NCI-H345 treated with DMSO at 0.1 percent for 48 hours (cell line): ENCODE data around the gene MYO1E.
"Not testable (repeated sequence)": the region's sequence is repeated elsewhere in the genome, so short reads cannot be mapped to it uniquely, and the experiment has no call there.

ENCODE experiments used
- DNase-seq: peaks from one replicate; lab custom pipeline; 2025; ENCODE audit not compliant: unreplicated experiment; lab: John Stamatoyannopoulos, UW

The MYO1E gene

GRCh38 chr15:59388670-59389069 lies 16.0 kb upstream of the MYO1E start:
- DNase-seq = no peak

GRCh38 chr15:59387196-59387878 lies 14.7 kb upstream of the MYO1E start:
- not testable (repeated sequence) for DNase-seq

DNA sequence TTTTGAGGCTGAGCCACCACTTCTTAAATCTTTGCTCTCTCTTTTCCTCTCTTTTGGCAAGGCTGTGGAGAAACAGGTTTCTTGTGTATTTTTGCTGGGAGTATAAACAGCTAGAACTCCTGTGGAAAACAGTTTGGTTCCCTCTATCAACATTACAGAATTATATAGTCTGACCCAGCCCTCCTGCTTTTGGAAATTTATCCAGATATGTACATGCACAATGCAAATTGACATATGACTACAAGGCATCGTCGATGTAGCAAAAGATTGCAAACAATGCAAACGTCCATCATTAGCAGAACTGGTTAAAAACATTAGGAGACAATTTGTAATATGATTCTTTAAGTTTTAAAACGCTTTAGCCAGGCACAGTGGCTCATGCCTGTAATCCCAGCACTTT lies 12.5 kb upstream of the MYO1E start:
- DNase-seq = no peak

- DNase-seq = no peak
These were observed 11.8 kb upstream of the MYO1E start for GRCh38 chr15:59384507-59384906.

GRCh38 chr15:59380902-59381610 lies 8.4 kb upstream of the MYO1E start:
- no peak for DNase-seq

- DNase-seq = no peak
These were observed 6.9 kb upstream of the MYO1E start for GRCh38 chr15:59379531-59379930.

DNA sequence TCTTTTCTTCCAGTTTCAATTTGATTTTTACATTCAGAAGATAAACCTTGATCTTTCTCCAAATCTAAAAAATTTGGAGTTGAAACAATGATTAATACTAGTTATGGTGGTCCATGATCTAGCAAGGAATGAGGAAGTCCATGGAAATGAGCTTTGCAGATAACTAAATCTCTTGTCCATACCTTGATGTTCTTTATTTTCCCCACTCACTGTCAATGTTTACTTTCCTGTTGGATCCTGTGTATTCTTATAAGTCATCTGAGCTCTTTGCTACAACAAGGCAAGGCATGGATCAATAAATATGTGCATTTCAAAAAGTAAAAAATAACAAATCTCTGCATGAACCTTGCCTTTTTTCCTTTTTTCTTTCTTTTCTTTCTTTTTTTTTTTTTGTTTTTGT lies 6.2 kb upstream of the MYO1E start:
- no peak for DNase-seq

- DNase-seq = no peak
These were observed 5.3 kb upstream of the MYO1E start for GRCh38 chr15:59377924-59378323.

GRCh38 chr15:59376733-59377132 lies 4.1 kb upstream of the MYO1E start:
- no peak for DNase-seq

DNA sequence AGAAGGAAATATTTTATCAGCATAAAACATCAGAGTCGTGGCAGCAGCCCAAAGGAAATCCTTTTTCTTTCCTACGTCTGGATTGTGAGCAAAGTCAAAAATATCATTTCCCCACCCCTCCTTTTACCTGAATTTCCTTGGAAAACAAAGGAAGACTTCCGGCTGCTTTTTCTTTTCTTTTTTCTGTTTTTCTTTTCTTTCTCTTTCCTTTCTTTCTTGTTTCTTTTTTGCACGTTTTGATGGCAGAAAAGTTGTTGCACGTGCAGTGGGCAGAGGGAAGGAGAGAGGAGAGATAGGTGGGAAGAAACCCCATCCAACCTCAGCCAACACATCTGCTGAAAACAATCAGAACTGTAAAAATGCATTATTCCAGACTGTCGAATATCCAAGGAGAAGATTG lies 544 bp upstream of the MYO1E start:
- DNase-seq = no peak

DNA sequence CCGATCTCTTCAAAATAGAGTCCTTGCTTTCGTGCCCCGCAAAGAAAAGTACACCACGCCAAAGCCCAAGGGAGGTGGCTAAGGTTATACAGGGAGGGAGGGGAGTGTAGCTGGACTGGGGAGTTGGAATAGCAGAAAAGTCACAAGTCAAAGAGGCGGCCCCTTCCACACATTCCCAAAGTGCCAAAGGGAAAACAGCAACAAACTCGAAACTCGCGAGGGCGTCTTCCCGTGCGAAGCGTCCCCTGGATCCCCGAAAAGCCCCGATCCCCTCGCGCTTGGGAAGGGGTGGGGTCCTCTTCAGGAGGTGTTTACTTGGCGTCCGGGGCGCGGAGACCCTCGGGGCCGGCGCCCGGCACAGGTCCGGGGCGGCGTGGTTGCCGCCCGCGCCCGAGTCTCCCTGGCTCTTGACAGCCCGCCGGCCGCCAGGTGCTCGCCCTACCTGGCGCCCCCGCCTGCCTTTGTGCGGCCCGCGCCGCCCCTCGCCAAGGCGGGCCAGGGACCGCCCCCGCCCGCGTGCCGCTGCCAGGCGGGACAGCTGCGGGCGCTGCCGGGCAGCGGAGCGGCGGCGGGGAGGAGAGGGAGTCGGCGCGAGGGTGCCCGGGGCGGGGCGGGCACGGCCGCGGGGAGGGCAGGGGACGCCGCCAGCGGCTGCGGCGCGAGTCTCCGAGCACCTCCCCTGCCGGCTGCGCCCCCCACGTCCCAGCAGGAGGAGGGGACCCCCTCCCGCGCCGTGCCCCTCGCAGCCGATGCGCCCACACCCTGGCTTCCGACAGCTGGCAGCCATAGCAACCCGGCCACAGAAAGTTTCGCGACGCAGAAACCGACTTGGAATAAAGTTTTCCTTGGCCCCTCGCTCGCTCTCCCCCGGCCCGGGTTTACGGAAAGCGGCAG lies 966 bp downstream of the MYO1E start:
- no peak for DNase-seq

GRCh38 chr15:59369597-59369996 lies 3.1 kb downstream of the MYO1E start:
- no peak for DNase-seq

GRCh38 chr15:59367022-59367451 lies 5.6 kb downstream of the MYO1E start:
- DNase-seq = no peak

DNA sequence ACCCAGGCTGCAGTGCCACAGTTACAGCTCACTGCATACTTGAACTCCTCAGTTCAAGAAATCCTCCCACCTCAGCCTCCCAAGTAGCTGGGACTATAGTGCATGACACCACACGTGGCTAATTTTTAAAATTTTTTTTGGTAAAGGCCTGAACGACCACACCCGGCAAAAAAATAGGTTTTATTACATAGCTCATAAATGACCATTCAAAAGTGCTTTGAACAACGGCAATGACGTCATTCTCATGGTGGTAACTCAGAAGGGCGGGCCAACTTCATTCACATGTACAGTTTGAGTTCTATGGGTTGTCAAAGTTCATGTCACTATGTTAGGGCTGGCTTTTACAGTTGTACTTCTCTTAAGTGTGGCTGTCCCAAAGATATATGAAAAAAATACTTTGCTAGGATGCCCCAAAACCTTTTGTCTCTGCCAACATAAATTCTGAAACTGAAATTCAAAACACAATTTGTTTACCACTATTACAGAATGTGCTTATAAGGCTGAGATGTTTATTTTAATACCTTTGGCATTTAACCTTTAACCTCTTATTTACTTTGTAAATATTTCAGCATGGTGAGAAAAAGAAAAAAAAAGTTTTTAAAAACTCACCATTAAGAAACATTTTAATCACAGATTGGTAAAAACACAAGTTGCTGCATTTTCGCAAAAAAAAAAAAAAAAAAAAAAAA lies 6.2 kb downstream of the MYO1E start:
- no peak for DNase-seq

DNA sequence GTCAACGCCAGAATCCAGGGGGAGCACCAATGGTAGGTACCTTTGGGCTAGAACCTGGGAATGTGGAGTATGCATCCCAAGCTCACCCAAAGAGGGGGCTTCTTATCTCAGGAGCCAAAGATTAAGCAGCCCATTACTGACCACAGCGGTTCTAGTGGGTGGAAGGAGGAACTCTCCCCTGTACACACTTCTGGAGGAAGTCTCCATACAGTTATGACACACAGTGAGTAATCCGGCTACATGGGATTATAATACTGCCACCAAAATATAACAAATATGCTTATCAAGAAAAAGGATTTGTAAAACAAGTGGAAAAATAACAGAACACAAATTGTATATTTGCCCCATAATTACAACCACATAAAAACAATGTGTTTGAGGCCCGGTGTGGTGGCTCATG lies 8.4 kb downstream of the MYO1E start:
- no peak for DNase-seq

GRCh38 chr15:59362331-59362730 lies 10.3 kb downstream of the MYO1E start:
- DNase-seq = no peak

GRCh38 chr15:59360896-59361295 lies 11.8 kb downstream of the MYO1E start:
- no peak for DNase-seq

DNA sequence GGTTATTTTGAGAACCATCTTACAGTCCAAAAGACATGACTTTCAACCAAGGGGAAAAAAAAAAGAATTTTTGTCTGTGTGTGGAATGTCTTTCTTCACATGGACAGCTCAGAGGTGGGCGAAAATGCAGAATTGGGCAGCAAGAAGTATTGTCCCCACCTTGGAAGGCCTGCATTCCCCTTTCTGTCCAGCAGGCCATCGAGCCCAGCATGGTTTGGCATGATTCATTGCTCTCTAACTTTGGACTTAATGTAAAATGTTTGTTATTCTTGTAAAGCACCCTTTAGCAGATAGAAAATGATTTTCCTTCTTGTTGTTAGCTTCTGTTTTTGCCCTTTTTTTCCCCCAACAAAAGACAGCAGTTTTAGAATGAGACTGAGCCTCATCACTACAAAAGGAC lies 12.4 kb downstream of the MYO1E start:
- no peak for DNase-seq

DNA sequence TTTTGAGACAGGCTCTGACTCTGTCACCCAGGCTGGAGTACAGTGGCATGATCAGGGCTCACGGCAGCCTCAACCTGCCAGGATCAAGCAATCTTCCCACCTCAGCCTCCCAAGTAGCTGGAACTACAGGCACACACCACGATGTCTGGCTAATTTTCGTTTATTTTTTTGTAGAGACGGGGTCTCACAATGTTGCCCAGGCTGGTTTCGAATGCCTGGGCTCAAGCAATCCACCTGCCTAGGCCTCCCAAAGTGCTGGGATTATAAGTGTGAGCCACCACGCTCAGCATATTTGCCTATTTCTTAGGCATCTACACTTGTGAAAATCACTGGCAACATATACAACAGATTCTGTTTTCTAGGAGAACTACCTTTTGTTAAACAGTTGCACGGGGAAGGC lies 16.9 kb downstream of the MYO1E start:
- DNase-seq = no peak

GRCh38 chr15:59354417-59355031 lies 18.1 kb downstream of the MYO1E start:
- no peak for DNase-seq

- DNase-seq = no peak
These were observed 18.7 kb downstream of the MYO1E start for GRCh38 chr15:59353994-59354416.
